K562 treated with DMSO at 1 percent for 48 hours (cell line): ENCODE measurements around the gene BTN2A1. TPM values are rescaled to one million over a fixed set of nuclear protein-coding genes. Genes with fewer than 3 reads are reported as not detected.

Source experiments
- total RNA-seq: library from RNA; unstranded; fragments of 300-600 nt; gene quantifications from 2 replicates; pipeline ENCODE4 v1.2.3, GENCODE V29; 2022; ENCODE audit warnings: low replicate concordance; ENCODE audit errors: extremely low read depth

Gene BTN2A1
- total RNA-seq: not detected in 2 replicates

GRCh38 chr6:26457806-26458688 is at the start of gene BTN2A1:
TSS of gene BTN2A1 (plus strand) at chr6:26457955. CDS start at chr6:26458637, 682 bp downstream.

DNA sequence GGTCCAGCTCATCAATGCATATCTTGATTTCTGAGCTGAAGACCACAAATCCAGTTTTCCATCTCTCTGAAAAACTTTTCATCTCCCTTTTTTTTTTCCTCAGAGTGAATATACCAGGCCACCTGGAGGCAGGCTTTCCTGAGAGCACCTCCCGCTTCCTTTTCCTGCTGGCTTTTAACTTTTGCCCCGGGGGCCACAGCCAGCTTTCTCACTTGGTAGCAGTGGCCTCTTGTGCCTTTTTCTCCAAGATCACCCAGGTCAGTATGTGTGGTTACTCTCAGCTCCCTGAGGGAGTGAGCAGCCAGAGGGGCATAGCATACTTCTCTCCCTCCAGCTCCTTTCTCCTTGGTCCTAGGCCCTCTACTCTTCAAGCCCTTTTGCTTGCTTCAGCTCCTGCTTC is 42.3 kb downstream of the BTN2A1 start, which contains the start of gene BTN1A1:
Gene BTN1A1, plus strand, starts transcription at position 202 of the 400 bp plus-strand sequence. CDS start 984 bp downstream, outside the sequence.

Other genes with a start within 250 kb of the BTN2A1 start
- gene BTN3A2, start 92.8 kb upstream of the BTN2A1 start, total RNA-seq: not detected in 2 replicates
- not detected in 2 replicates for gene BTN2A2, start 74.8 kb upstream of the BTN2A1 start, total RNA-seq
- not detected in 2 replicates for gene BTN3A1, start 55.7 kb upstream of the BTN2A1 start, total RNA-seq
- gene BTN3A3, start 17.5 kb upstream of the BTN2A1 start, total RNA-seq: not detected in 2 replicates
- not detected in 2 replicates for gene BTN1A1, start 42.3 kb downstream of the BTN2A1 start, total RNA-seq
- gene HMGN4, start 80.4 kb downstream of the BTN2A1 start, total RNA-seq: not detected in 2 replicates
- not detected in 2 replicates for gene ABT1, start 139.0 kb downstream of the BTN2A1 start, total RNA-seq
- not detected in 2 replicates for gene ZNF322, start 201.8 kb downstream of the BTN2A1 start, total RNA-seq